Trophoblast cell (in vitro differentiated cells and primary cell): ENCODE data around the gene CHMP6.
A peak's percentile ranks its signal among the peaks of the same experiment; 100 is the strongest.

Experiments used
- DNase-seq, 2 donors: peaks; one replicate each; pipeline ENCODE4 v3.0.0-alpha.2; 2016
- H2AFZ ChIP-seq: 2 replicates; pipeline ENCODE4 v1.6.1; 2013; ENCODE audit warnings: low read length, moderate library complexity, mild to moderate bottlenecking; ENCODE audit not compliant: insufficient read depth, poor library complexity
- H2AK5ac ChIP-seq: 2 replicates; pipeline ENCODE4 v1.6.1; 2013; ENCODE audit warnings: mild to moderate bottlenecking, low read length
- H2BK120ac ChIP-seq: 2 replicates; pipeline ENCODE4 v1.6.1; 2013; ENCODE audit warnings: low read length, mild to moderate bottlenecking, moderate library complexity; ENCODE audit not compliant: insufficient read depth, poor library complexity
- H2BK12ac ChIP-seq: 2 replicates; pipeline ENCODE4 v1.6.1; 2013; ENCODE audit warnings: mild to moderate bottlenecking, low read length, moderate library complexity
- H2BK5ac ChIP-seq: 2 replicates; pipeline ENCODE4 v1.6.1; 2013; ENCODE audit warnings: low read length, low read depth, moderate library complexity, mild to moderate bottlenecking; ENCODE audit not compliant: poor library complexity
- H3K14ac ChIP-seq: 2 replicates; pipeline ENCODE4 v1.6.1; 2013; ENCODE audit warnings: mild to moderate bottlenecking, low read length
- H3K18ac ChIP-seq: 2 replicates; pipeline ENCODE4 v1.6.1; 2013; ENCODE audit warnings: mild to moderate bottlenecking, low read length
- H3K23ac ChIP-seq: 2 replicates; pipeline ENCODE4 v1.6.1; 2013; ENCODE audit warnings: low read length
- H3K27ac ChIP-seq: 2 replicates; pipeline ENCODE4 v1.5.1; 2013; ENCODE audit warnings: low read depth, mild to moderate bottlenecking, inconsistent platforms, low read length, moderate library complexity
- H3K27me3 ChIP-seq: 2 replicates; pipeline ENCODE4 v1.6.1; 2013; ENCODE audit warnings: inconsistent platforms, mild to moderate bottlenecking, low read length, moderate library complexity; ENCODE audit not compliant: insufficient read depth
- H3K36me3 ChIP-seq, 2 experiments: 1 replicate in 1 of 2; 2 replicates in 1 of 2; pipeline ENCODE4 v1.6.1; 2013; ENCODE audit warnings: low read length in 2 of 2, mild to moderate bottlenecking in 2 of 2, moderate library complexity in 1 of 2; ENCODE audit not compliant: insufficient read depth in 2 of 2, control insufficient read depth in 1 of 2
- H3K4ac ChIP-seq: 2 replicates; pipeline ENCODE4 v1.6.1; 2013; ENCODE audit warnings: low read depth, mild to moderate bottlenecking, low read length, moderate library complexity
- H3K4me1 ChIP-seq, 2 experiments: 1 replicate in 1 of 2; 2 replicates in 1 of 2; pipeline ENCODE4 v1.6.1; 2013; ENCODE audit warnings: low read length in 2 of 2, mild to moderate bottlenecking in 2 of 2, moderate library complexity in 1 of 2; ENCODE audit not compliant: insufficient read depth in 2 of 2, control insufficient read depth in 1 of 2
- H3K4me2 ChIP-seq: 2 replicates; pipeline ENCODE4 v1.6.1; 2013; ENCODE audit warnings: inconsistent platforms, mild to moderate bottlenecking, low read length, moderate library complexity
- H3K4me3 ChIP-seq: 2 replicates; pipeline ENCODE4 v1.5.1; 2013; ENCODE audit warnings: mild to moderate bottlenecking, low read depth, low read length, inconsistent platforms
- H3K79me1 ChIP-seq: one replicate; pipeline ENCODE4 v1.6.1; 2013; ENCODE audit warnings: low read length
- H3K79me2 ChIP-seq: 2 replicates; pipeline ENCODE4 v1.6.1; 2013; ENCODE audit warnings: low read length, mild to moderate bottlenecking; ENCODE audit not compliant: control insufficient read depth, insufficient read depth, poor library complexity
- H3K9ac ChIP-seq: 2 replicates; pipeline ENCODE4 v1.6.1; 2013; ENCODE audit warnings: mild to moderate bottlenecking, low read length
- H3K9me3 ChIP-seq: 2 replicates; pipeline ENCODE4 v1.6.1; 2013; ENCODE audit warnings: low read depth, mild to moderate bottlenecking, control low read depth, inconsistent platforms, low read length; ENCODE audit not compliant: insufficient read depth
- H4K12ac ChIP-seq: 2 replicates; pipeline ENCODE4 v1.6.1; 2013; ENCODE audit warnings: low read depth, mild to moderate bottlenecking, low read length, moderate library complexity
- H4K8ac ChIP-seq: 2 replicates; pipeline ENCODE4 v1.6.1; 2013; ENCODE audit warnings: low read depth, mild to moderate bottlenecking, low read length, moderate library complexity
- H4K91ac ChIP-seq: one replicate; pipeline ENCODE4 v1.6.1; 2013; ENCODE audit warnings: low read depth, mild to moderate bottlenecking, low read length, moderate library complexity
- WGBS: extraction: QIAGEN DNeasy Blood & Tissue Kit; methylation state at CpG from one replicate; pipeline ENCODE4 v1.1.7; 2013; ENCODE audit warnings: missing lambda C conversion rate; ENCODE audit not compliant: insufficient read length, insufficient coverage; ENCODE audit errors: extremely low coverage; 5-methylcytosine and 5-hydroxymethylcytosine counted together

Gene CHMP6

DNA sequence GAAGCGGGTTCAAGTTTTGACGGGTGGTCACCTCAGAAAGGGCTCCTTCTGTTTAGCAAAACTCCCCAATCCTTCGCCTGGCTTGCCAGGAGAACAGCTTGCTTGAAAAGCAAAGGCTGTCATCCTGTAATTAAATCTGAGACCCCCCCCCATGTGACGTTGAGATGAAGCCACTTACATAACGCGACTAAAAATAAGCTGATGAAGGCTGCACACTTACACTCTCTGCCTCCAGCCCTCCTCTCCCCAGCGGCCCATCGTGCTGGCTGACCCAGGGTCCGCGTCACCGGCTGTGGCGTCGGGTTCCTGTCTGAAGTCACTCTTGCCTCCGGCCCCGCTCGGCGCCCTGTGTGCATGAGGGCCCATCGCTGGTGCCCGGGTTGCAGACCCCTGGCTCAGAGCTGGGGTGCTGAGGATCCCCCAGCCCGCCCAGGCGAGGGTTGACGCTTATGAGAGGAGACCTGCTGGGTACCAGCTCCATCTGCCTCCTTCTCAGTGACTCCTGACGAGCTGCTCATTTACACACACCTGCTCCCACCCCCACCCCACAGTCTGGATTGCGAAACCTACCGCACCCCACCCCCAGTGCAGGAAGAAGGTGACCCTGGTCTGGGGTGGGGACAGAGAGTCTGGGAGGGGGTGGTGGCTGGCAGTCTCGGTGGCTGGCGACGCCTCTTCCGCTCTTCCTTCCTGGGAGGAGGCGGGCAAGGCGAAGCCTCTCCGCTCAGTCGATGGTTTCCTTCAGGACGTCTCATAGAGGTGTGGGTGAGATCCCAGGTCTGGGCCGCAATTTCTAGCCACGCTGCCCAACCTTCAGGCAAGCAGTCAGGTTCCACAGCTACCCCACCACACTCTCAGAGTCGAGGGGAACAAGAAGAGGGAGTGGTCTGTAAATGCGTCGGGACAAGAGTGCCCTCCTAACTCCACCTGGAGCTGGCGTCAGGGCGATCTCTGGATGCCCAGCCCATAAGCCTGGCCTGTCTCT, 40.2 kb downstream of the CHMP6 start:
- Histone ChIP-seq H3K27ac (no peak overlapping the region), H3K4ac (no peak overlapping the region), H3K36me3 (peaks cover 0 to 5% of the 10 kb centered on the region in 2 experiments), H2BK12ac (no peak overlapping the region), H4K8ac (no peak overlapping the region), H3K27me3 (no peaks in the 10 kb centered on the region), H2BK5ac (no peak overlapping the region), H3K4me2 (no peak overlapping the region), H4K12ac (no peak overlapping the region), H2AK5ac (no peak overlapping the region), H2BK120ac (no peak overlapping the region), H2AFZ (no peak overlapping the region), H3K9ac (no peak overlapping the region), H3K79me2 (peaks cover 12% of the 10 kb centered on the region), H3K18ac (no peak overlapping the region), H3K4me3 (no peak overlapping the region), H3K9me3 (no peaks in the 10 kb centered on the region), H4K91ac (no peak overlapping the region), H3K4me1 (peaks cover 13 to 14% of the 10 kb centered on the region in 2 experiments), H3K79me1 (peaks cover 7% of the 10 kb centered on the region), H3K23ac (no peak overlapping the region), H3K14ac (no peak overlapping the region)
- WGBS: no CpG with 5 or more reads among the region's 41 CpGs
- no peak for DNase-seq

DNA sequence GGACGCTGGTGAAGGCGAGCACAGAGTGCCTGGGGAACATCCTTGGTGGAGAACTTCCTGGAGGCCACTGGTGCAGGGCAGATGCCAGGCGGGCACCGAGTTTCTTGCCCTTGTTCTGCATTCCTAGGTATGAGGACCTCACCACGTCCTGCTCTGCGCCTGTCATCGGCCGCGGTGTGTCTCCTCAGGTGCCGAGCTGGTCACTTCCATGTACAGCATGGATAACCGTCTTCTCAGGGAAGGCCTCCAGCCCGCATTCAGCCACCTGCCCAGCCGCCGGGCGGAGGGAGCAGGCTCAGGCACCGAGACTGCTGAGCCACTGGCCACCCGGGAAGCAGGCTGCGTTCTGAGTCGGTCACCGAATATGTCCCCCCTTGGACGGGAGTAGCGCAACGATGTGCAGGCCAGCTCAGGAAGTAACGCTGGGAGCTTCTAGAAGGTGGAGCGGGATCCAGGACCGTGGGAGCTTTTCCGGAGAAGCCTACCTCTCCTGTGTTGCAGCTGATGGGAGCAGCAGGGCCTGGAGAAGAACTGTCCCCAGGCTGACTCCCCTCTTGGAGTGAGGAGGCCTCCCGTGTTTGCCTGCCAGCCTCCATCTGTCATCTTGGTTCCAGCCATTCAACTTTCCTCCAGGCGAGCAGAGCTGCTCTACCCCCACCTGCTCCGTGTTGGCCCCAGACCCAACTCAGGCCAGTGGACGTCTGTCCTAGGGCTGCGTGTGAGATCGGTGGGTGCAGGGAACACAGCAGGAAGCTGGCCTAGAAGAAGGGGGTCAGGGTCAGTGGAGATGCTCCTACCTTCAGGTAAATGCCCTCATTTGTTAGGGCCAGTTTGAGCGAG, 41.2 kb downstream of the CHMP6 start:
- no peak overlapping the region for H2BK5ac ChIP-seq
- no peak overlapping the region for H3K9ac ChIP-seq
- no peak overlapping the region for H3K4ac ChIP-seq
- no CpG with 5 or more reads among the region's 34 CpGs for WGBS
- H3K4me2 ChIP-seq: no peak overlapping the region
- no peaks in the 10 kb centered on the region for H3K9me3 ChIP-seq
- no peak overlapping the region for H3K23ac ChIP-seq
- H3K36me3 ChIP-seq: peaks cover 0 to 5% of the 10 kb centered on the region in 2 experiments
- no peaks in the 10 kb centered on the region for H3K27me3 ChIP-seq
- H3K4me1 ChIP-seq: peaks cover 23 to 24% of the 10 kb centered on the region in 2 experiments
- no peak overlapping the region for H2AFZ ChIP-seq
- H3K14ac ChIP-seq: no peak overlapping the region
- no peak overlapping the region for H3K18ac ChIP-seq
- no peak overlapping the region for H4K12ac ChIP-seq
- H2BK120ac ChIP-seq: no peak overlapping the region
- H3K79me2 ChIP-seq: peaks cover 12% of the 10 kb centered on the region
- no peak overlapping the region for H3K27ac ChIP-seq
- no peak overlapping the region for H2BK12ac ChIP-seq
- no peak overlapping the region for H2AK5ac ChIP-seq
- peaks cover 13% of the 10 kb centered on the region for H3K79me1 ChIP-seq
- H4K91ac ChIP-seq: no peak overlapping the region
- no peak overlapping the region for H4K8ac ChIP-seq
- H3K4me3 ChIP-seq: no peak overlapping the region
- DNase-seq: no peak

DNA sequence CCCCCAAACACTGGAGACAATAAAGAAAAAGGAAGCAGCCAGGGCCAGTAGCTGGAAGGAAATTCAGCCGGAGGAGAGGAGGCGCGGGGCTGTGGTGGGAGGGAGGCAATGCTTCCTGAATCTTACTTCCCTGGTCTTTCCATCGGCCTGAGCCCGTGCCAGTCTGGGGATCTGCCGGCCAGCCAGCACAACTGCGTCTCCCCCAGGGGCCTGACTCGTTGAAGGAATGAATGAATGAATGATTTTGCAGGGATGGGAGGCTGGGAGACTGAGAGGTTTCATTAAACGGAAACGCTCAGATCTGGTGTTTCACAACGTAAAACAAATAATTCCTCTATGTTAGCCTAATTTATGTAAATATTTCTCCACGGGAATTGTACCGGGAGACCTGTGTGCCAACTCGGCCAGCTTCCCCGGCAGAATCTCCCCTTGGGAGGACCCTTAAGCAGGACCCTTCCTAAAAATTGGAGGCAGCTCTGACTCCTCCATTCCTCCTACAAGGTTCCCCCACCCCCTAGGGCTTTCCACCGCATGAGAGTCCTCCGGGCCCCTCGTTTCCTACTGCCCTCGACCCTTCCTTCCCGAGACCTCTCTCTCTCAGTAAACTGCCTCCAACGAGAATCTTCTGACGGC, 42.0 kb downstream of the CHMP6 start:
- no peak overlapping the region for H2AK5ac ChIP-seq
- peaks cover 2 to 5% of the 10 kb centered on the region in 2 experiments for H3K36me3 ChIP-seq
- no peak for DNase-seq
- H3K79me2 ChIP-seq: peaks cover 20% of the 10 kb centered on the region
- H4K91ac ChIP-seq: no peak overlapping the region
- H4K8ac ChIP-seq: peak overlapping the region; percentile 34
- H3K27ac ChIP-seq: no peak overlapping the region
- H4K12ac ChIP-seq: peak overlapping the region; percentile 40
- no CpG with 5 or more reads among the region's 22 CpGs for WGBS
- H3K9me3 ChIP-seq: no peaks in the 10 kb centered on the region
- H2BK12ac ChIP-seq: no peak overlapping the region
- H2AFZ ChIP-seq: no peak overlapping the region
- H3K18ac ChIP-seq: no peak overlapping the region
- peaks cover 31 to 32% of the 10 kb centered on the region in 2 experiments for H3K4me1 ChIP-seq
- H3K4me3 ChIP-seq: peak overlapping the region; percentile 71
- H3K4me2 ChIP-seq: peak overlapping the region; percentile 88
- H3K79me1 ChIP-seq: peaks cover 19% of the 10 kb centered on the region
- no peak overlapping the region for H3K9ac ChIP-seq
- no peak overlapping the region for H3K14ac ChIP-seq
- no peak overlapping the region for H3K23ac ChIP-seq
- no peak overlapping the region for H2BK120ac ChIP-seq
- no peak overlapping the region for H3K4ac ChIP-seq
- H2BK5ac ChIP-seq: no peak overlapping the region
- H3K27me3 ChIP-seq: no peaks in the 10 kb centered on the region

DNA sequence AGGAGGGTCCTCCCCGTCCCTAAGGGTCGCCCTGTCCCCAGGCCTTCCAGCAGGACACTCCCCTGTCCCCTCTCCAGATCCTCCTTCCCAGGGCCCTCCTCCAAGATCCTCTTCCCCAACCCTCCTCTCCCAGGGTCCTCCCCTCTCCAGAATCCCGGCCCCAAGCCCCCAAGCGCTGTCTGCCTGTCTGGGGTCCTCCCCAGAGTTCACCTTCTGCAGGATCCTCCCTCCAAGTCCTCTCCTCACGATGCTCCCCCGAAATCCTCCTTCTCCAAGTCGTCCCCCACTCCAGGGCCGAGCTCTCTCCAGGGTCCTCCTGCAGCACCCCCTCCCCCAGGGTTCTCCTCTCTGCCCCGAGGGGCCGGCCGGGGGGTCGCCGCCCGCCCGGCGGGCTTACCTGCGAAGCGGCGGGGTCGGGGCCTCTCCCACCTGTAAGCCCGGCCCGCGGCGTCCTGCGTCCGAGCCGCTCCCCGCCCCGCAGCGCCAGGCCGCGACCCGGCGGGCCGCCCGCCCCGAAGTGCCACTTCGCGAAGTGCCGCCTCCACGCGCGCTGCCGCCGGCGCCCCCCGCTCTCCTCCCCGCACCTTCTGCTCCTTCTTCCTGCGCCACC, 42.6 kb downstream of the CHMP6 start:
- Histone ChIP-seq H2BK120ac (no peak overlapping the region), H3K4me2 (peak overlapping the region; percentile 88), H3K27me3 (no peaks in the 10 kb centered on the region), H3K4me1 (peaks cover 36 to 37% of the 10 kb centered on the region in 2 experiments), H2BK5ac (peak overlapping the region; percentile 9), H3K18ac (peak overlapping the region; percentile 60), H3K4me3 (peak overlapping the region; percentile 71), H3K4ac (peak overlapping the region; percentile 5), H3K9ac (peak overlapping the region; percentile 31), H2BK12ac (no peak overlapping the region), H2AK5ac (peak overlapping the region; percentile 58), H4K91ac (peak overlapping the region; percentile 27), H3K9me3 (peaks cover 4% of the 10 kb centered on the region), H3K79me2 (peaks cover 22% of the 10 kb centered on the region), H3K23ac (no peak overlapping the region), H3K79me1 (peaks cover 21% of the 10 kb centered on the region), H3K14ac (peak overlapping the region; percentile 13), H4K12ac (peak overlapping the region; percentile 40), H4K8ac (peak overlapping the region; percentile 34), H3K36me3 (peaks cover 7 to 8% of the 10 kb centered on the region in 2 experiments), H2AFZ (peak overlapping the region; percentile 24), H3K27ac (no peak overlapping the region)
- WGBS: no CpG with 5 or more reads among the region's 49 CpGs
- no peak for DNase-seq
